Measurements from ENCODE around the gene CHN2.

DNA sequence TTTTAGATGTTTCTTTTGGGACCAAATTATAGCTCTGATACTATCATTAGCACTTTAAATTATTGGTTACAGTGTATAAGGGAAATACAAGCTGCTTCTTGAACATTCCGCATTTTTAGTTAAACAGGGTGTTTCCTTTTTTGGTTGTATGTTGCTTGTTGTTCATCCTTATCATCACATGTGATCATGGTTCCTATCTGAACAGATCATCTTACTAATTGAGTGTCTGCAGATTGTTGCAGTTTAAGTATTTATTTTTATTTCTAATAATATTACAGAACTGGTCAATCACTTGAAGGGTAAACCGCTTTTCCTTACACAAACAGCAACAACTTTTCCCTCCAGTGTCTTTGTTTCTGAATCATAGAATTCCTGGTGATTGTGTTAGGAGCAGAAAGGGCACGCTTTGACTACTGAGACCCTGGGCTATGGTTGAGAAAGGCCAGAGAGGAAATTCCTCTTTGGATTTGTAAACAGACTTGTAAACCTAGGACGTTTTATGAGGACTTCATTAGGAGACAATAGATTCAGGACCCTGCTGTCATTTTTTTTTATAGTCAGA, 37.2 kb downstream of the CHN2 start:
- TF ChIP-seq, protein P1, sequence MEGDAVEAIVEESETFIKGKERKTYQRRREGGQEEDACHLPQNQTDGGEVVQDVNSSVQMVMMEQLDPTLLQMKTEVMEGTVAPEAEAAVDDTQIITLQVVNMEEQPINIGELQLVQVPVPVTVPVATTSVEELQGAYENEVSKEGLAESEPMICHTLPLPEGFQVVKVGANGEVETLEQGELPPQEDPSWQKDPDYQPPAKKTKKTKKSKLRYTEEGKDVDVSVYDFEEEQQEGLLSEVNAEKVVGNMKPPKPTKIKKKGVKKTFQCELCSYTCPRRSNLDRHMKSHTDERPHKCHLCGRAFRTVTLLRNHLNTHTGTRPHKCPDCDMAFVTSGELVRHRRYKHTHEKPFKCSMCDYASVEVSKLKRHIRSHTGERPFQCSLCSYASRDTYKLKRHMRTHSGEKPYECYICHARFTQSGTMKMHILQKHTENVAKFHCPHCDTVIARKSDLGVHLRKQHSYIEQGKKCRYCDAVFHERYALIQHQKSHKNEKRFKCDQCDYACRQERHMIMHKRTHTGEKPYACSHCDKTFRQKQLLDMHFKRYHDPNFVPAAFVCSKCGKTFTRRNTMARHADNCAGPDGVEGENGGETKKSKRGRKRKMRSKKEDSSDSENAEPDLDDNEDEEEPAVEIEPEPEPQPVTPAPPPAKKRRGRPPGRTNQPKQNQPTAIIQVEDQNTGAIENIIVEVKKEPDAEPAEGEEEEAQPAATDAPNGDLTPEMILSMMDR (IDR thresholded peaks at IDR 0.05 in 2 of 3, conservative IDR thresholded peaks at IDR 0.05 in 1 of 3; ENCODE audit: borderline replicate concordance in 1 of 3, insufficient read depth in 1 of 3, low read depth in 2 of 3, low read length in 2 of 3) = no peak
- TF ChIP-seq POLR2AphosphoS5 (IDR thresholded peaks at IDR 0.05; ENCODE audit: low read depth, low read length) (no peak), EZH2 (IDR thresholded peaks at IDR 0.05) (no peak), ELF1 (IDR thresholded peaks at IDR 0.05; ENCODE audit: borderline replicate concordance, low read depth) (no peak), POLR2A (IDR thresholded peaks at IDR 0.05; ENCODE audit: borderline replicate concordance, extremely low read depth, insufficient read depth, insufficient read length) (no peak)

All from HCT116 (cell line).